ENCODE results near the gene PADI2. TPM values are rescaled to one million over a fixed set of nuclear protein-coding genes. Genes with fewer than 3 reads are reported as not detected.

The PADI2 gene
- total RNA-seq, 2 experiments from 2014 or later: not detected

GRCh38 chr1:17139637-17140036 lies 20.4 kb upstream of the PADI2 start:
- CTCF ChIA-PET: interaction anchor here (1.9 kb wide), 1 partner anchor 97 kb away, joined by 5 read pairs; no protein-coding TSS in a partner anchor
- no peaks in the 10 kb centered on the region for H3K4me1 Mint-ChIP-seq (ENCODE audit: low read depth)
- POLR2A ChIA-PET: no interaction called here
- no peaks in the 10 kb centered on the region for H3K9me3 Mint-ChIP-seq
- TF ChIP-seq, protein P1, sequence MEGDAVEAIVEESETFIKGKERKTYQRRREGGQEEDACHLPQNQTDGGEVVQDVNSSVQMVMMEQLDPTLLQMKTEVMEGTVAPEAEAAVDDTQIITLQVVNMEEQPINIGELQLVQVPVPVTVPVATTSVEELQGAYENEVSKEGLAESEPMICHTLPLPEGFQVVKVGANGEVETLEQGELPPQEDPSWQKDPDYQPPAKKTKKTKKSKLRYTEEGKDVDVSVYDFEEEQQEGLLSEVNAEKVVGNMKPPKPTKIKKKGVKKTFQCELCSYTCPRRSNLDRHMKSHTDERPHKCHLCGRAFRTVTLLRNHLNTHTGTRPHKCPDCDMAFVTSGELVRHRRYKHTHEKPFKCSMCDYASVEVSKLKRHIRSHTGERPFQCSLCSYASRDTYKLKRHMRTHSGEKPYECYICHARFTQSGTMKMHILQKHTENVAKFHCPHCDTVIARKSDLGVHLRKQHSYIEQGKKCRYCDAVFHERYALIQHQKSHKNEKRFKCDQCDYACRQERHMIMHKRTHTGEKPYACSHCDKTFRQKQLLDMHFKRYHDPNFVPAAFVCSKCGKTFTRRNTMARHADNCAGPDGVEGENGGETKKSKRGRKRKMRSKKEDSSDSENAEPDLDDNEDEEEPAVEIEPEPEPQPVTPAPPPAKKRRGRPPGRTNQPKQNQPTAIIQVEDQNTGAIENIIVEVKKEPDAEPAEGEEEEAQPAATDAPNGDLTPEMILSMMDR (IDR thresholded peaks at IDR 0.05): no peak
- H3K27ac Mint-ChIP-seq: no peak overlapping the region
- no peaks in the 10 kb centered on the region for H3K36me3 Mint-ChIP-seq (ENCODE audit: low read depth)
- no peak for DNase-seq
- ATAC-seq: no peak
- peaks cover 15% of the 10 kb centered on the region for H3K27me3 Mint-ChIP-seq
- H3K4me3 Mint-ChIP-seq: no peak overlapping the region
- intact Hi-C loops (cut with micrococcal nuclease): no loop called here

DNA sequence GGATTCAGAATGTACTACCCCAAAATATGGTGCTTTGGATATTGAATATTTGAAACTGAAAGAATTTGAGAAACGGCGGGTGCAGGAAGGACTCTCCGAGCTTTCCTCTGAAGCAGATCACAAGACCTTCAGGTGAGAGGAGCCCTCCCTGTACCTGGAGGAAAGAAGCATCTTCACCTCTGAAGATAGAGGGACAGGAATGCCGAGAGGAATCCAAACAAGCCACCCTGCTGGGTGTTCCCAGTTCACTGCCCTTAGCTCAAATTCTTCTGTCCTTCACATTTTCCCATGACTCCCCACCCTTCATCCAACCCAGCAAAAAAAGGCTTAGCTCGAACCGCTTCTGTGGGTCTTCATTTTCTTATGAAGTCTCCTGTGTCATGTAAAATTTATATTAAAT lies 18.2 kb upstream of the PADI2 start:
- TF ChIP-seq, protein P1 (IDR thresholded peaks at IDR 0.05): no peak
- DNase-seq: no peak
- Mint-ChIP-seq H3K27me3 (peaks cover 15% of the 10 kb centered on the region), H3K4me3 (no peak overlapping the region), H3K9me3 (no peaks in the 10 kb centered on the region), H3K27ac (no peak overlapping the region), H3K36me3 (ENCODE audit: low read depth) (no peaks in the 10 kb centered on the region), H3K4me1 (ENCODE audit: low read depth) (no peaks in the 10 kb centered on the region)
- POLR2A ChIA-PET: no interaction called here
- intact Hi-C loops (cut with micrococcal nuclease): no loop called here
- CTCF ChIA-PET: interaction anchor here (2.3 to 3.5 kb wide), 2 partner anchors 12 to 100 kb away, joined by 6 to 24 read pairs; no protein-coding TSS in a partner anchor
- no peak for ATAC-seq

DNA sequence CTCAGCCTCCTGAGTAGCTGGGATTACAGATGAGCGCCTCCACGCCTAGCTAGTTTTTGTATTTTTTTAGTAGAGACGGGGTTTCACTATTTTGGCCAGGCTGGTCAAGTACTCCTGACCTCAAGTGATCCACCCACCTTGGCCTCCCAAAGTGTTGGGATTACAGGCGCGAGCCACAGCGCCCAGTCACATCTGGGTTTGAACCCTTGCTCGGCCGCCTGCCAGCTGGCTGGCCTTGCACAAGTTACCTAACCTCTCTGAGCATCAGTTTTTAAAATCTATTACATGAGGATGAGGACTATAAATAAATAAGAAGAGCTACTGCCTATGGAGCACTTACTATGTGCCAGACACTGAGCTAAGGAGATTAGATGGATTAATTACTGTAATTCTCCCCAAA lies 17.7 kb upstream of the PADI2 start:
- ATAC-seq (no peak), DNase-seq (no peak)
- intact Hi-C loops (cut with micrococcal nuclease): no loop called here
- Mint-ChIP-seq H3K4me3 (no peak overlapping the region), H3K36me3 (ENCODE audit: low read depth) (no peaks in the 10 kb centered on the region), H3K27ac (no peak overlapping the region), H3K4me1 (ENCODE audit: low read depth) (no peaks in the 10 kb centered on the region), H3K9me3 (no peaks in the 10 kb centered on the region), H3K27me3 (peaks cover 13% of the 10 kb centered on the region)
- POLR2A ChIA-PET: no interaction called here
- TF ChIP-seq, protein P1 (IDR thresholded peaks at IDR 0.05): no peak
- CTCF ChIA-PET: interaction anchor here (2.3 to 3.5 kb wide), 2 partner anchors 12 to 101 kb away, joined by 6 to 24 read pairs; no protein-coding TSS in a partner anchor

DNA sequence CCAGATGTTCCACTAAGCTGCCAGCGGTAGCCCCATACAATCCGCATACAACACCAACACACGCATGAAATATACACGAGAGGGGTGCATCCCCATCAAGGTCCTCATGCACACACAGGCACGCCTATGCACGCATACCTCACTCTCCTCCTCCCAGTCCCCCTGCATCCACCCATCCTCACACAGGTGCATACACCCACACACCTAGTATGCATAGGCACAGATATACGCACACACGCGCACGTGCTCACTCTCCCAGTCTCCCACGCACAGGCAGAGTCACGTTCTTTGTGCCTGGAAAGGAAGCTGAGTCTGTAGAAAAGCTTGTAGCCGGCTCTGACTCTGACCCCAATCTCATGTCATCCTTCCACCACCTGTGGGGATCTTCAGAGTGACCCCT lies 16.9 kb upstream of the PADI2 start:
- DNase-seq (no peak), ATAC-seq (no peak)
- Mint-ChIP-seq H3K9me3 (no peaks in the 10 kb centered on the region), H3K4me1 (ENCODE audit: low read depth) (no peaks in the 10 kb centered on the region), H3K27ac (no peak overlapping the region), H3K27me3 (peaks cover 10% of the 10 kb centered on the region), H3K4me3 (no peak overlapping the region), H3K36me3 (ENCODE audit: low read depth) (no peaks in the 10 kb centered on the region)
- intact Hi-C loops (cut with micrococcal nuclease): no loop called here
- POLR2A ChIA-PET: no interaction called here
- CTCF ChIA-PET: interaction anchor here (1.4 to 3.5 kb wide), 3 partner anchors 11 to 102 kb away, joined by 5 to 24 read pairs (median 6); no protein-coding TSS in a partner anchor
- TF ChIP-seq, protein P1 (IDR thresholded peaks at IDR 0.05): no peak

GRCh38 chr1:17135530-17135929 lies 16.3 kb upstream of the PADI2 start:
- Mint-ChIP-seq H3K36me3 (ENCODE audit: low read depth) (no peaks in the 10 kb centered on the region), H3K4me1 (ENCODE audit: low read depth) (no peaks in the 10 kb centered on the region)
- CTCF ChIA-PET: interaction anchor here (1.4 to 3.5 kb wide), 2 partner anchors 11 to 102 kb away, joined by 5 to 24 read pairs; no protein-coding TSS in a partner anchor

More at GRCh38 chr1:17135530-17135929, 16.3 kb upstream of the PADI2 start:
- ATAC-seq (no peak), DNase-seq (no peak)
- POLR2A ChIA-PET: no interaction called here
- intact Hi-C loops (cut with micrococcal nuclease): no loop called here
- H3K27ac Mint-ChIP-seq: no peak overlapping the region
- H3K27me3 Mint-ChIP-seq: peaks cover 10% of the 10 kb centered on the region
- H3K9me3 Mint-ChIP-seq: no peaks in the 10 kb centered on the region
- H3K4me3 Mint-ChIP-seq: no peak overlapping the region
- TF ChIP-seq, protein P1 (IDR thresholded peaks at IDR 0.05): no peak
